SK-N-SH treated with all-trans-retinoic acid at 6 μM for 48 hours (cell line): ENCODE measurements around the gene IFT172.

ENCODE experiments used
- ARNTL ChIP-seq: fragments of 450-650 bp; formaldehyde crosslinking; IDR thresholded peaks from 2 replicates; pipeline ENCODE4 v1.5.0; 2020; ENCODE audit warnings: low read depth, mild to moderate bottlenecking, moderate library complexity, borderline replicate concordance
- CREB5 ChIP-seq: fragments of 250-450 bp; sonication (Bioruptor Pico); IDR thresholded peaks from 2 replicates; pipeline ENCODE4 v1.5.1; 2020; ENCODE audit warnings: low read depth, mild to moderate bottlenecking, moderate library complexity
- CSDC2 ChIP-seq: fragments of 250-450 bp; sonication (Bioruptor Pico); IDR thresholded peaks from 2 replicates; pipeline ENCODE4 v1.5.0; 2020; ENCODE audit warnings: mild to moderate bottlenecking, moderate library complexity
- TF ChIP-seq, protein P1 (sequence below): fragments of 250-450 bp; sonication (Bioruptor Pico); IDR thresholded peaks from 2 replicates; pipeline ENCODE4 v1.8.0; 2020; ENCODE audit warnings: mild to moderate bottlenecking, moderate library complexity, borderline replicate concordance

GRCh38 chr2:27431395-27431794 is 58.1 kb downstream of the IFT172 start:
- TF ChIP-seq, protein P1, sequence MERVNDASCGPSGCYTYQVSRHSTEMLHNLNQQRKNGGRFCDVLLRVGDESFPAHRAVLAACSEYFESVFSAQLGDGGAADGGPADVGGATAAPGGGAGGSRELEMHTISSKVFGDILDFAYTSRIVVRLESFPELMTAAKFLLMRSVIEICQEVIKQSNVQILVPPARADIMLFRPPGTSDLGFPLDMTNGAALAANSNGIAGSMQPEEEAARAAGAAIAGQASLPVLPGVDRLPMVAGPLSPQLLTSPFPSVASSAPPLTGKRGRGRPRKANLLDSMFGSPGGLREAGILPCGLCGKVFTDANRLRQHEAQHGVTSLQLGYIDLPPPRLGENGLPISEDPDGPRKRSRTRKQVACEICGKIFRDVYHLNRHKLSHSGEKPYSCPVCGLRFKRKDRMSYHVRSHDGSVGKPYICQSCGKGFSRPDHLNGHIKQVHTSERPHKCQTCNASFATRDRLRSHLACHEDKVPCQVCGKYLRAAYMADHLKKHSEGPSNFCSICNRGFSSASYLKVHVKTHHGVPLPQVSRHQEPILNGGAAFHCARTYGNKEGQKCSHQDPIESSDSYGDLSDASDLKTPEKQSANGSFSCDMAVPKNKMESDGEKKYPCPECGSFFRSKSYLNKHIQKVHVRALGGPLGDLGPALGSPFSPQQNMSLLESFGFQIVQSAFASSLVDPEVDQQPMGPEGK, result no peak
- TF ChIP-seq CREB5 (no peak), ARNTL (CRISPR knock-in tag) (no peak), CSDC2 (CRISPR knock-in tag) (no peak)
